Measurements from ENCODE around the gene ACKR2. TPM values are rescaled to one million over a fixed set of nuclear protein-coding genes. Genes with fewer than 3 reads are reported as not detected.

The ACKR2 gene
- total and polyA plus RNA-seq, 2 of the 13 experiments (the other 11 are each of a cell fraction or from before 2014, with no cell fraction given): 1.1 to 1.9 TPM

- TF ChIP-seq KAT8 (CRISPR knock-in tag; IDR thresholded peaks at IDR 0.05) (0 out of 2 replicates have a peak, but pooled peaks have one; percentile 35), ZBTB33 (CRISPR knock-in tag; IDR thresholded peaks at IDR 0.05) (no peak), SIN3A (IDR thresholded peaks at IDR 0.05; ENCODE audit: borderline replicate concordance, low read depth, low read length) (no peak), ZNF292 (CRISPR knock-in tag; IDR thresholded peaks at IDR 0.05; ENCODE audit: borderline replicate concordance, low read depth) (0 out of 2 replicates have a peak, but pooled peaks have one; percentile 29), FOXP4 (CRISPR knock-in tag; IDR thresholded peaks at IDR 0.05) (peak; percentile 20; the same call in 1 of the 2 replicates), RAD51 (IDR thresholded peaks at IDR 0.05; ENCODE audit: borderline replicate concordance) (no peak), DZIP1 (CRISPR knock-in tag; IDR thresholded peaks at IDR 0.05) (0 out of 2 replicates have a peak, but pooled peaks have one; percentile 55), RFXAP (CRISPR knock-in tag; IDR thresholded peaks at IDR 0.05; ENCODE audit: borderline replicate concordance) (peak; percentile 47; the same call in 1 of the 2 replicates), SNAPC2 (CRISPR knock-in tag; IDR thresholded peaks at IDR 0.05) (0 out of 2 replicates have a peak, but pooled peaks have one; percentile 32), ZNF720 (CRISPR knock-in tag; IDR thresholded peaks at IDR 0.05) (no peak), ZSCAN22 (CRISPR knock-in tag; IDR thresholded peaks at IDR 0.05) (no peak), HDAC1 (CRISPR knock-in tag; IDR thresholded peaks at IDR 0.05) (peak; percentile 37; the same call in 1 of the 2 replicates), SAP130 (CRISPR knock-in tag; IDR thresholded peaks at IDR 0.05; ENCODE audit: low read depth) (peak; percentile 31; the same call in 1 of the 2 replicates), SRSF1 (optimal IDR thresholded peaks at IDR 0.05; ENCODE audit: low read depth, low read length) (peak; percentile 78), KDM3A (CRISPR knock-in tag; IDR thresholded peaks at IDR 0.05; ENCODE audit: low read depth) (peak; percentile 83), BRF2 (CRISPR knock-in tag; IDR thresholded peaks at IDR 0.05) (0 out of 2 replicates have a peak, but pooled peaks have one; percentile 58), ELF3 (CRISPR knock-in tag; IDR thresholded peaks at IDR 0.05) (peak; percentile 63), ZNF180 (CRISPR knock-in tag; IDR thresholded peaks at IDR 0.05; ENCODE audit: borderline replicate concordance, low read depth) (no peak), ZNF101 (CRISPR knock-in tag; IDR thresholded peaks at IDR 0.05; ENCODE audit: borderline replicate concordance, low read depth) (no peak), ZNF672 (CRISPR knock-in tag; IDR thresholded peaks at IDR 0.05) (no peak), ARID2 (CRISPR knock-in tag; IDR thresholded peaks at IDR 0.05; ENCODE audit: borderline replicate concordance) (0 out of 2 replicates have a peak, but pooled peaks have one; percentile 41), GATAD2A (CRISPR knock-in tag; IDR thresholded peaks at IDR 0.05) (0 out of 2 replicates have a peak, but pooled peaks have one; percentile 57)
These were observed 71.6 kb downstream of the ACKR2 start (continued) for GRCh38 chr3:42880601-42881451.
